Right renal pelvis (tissue), 4 donors: Measurements from ENCODE around the gene ARFGEF3. TPM values are rescaled to one million over a fixed set of nuclear protein-coding genes. Genes with fewer than 3 reads are reported as not detected.
A peak's percentile ranks its signal among the peaks of the same experiment; 100 is the strongest.

Source experiments
- DNase-seq, 4 donors: peaks; one replicate each; pipeline ENCODE4 v3.0.0-alpha.2; 2013; ENCODE audit warnings: low read depth in 4 of 4, low spot score in 3 of 4, missing footprints in 1 of 4
- polyA plus RNA-seq, 4 donors: library from polyadenylated mRNA; unstranded; fragments of 120-200 nt; gene quantifications; one replicate each; pipeline ENCODE4 v1.2.1, GENCODE V29; 2013; ENCODE audit not compliant: insufficient read length in 4 of 4

The ARFGEF3 gene
- polyA plus RNA-seq, 4 donors: 5.8 to 8.2 (median 6.6) TPM

GRCh38 chr6:138160329-138161087 lies 1.2 kb upstream of the ARFGEF3 start:
- DNase-seq: no peak

GRCh38 chr6:138161088-138161337 lies 726 bp upstream of the ARFGEF3 start:
- no peak for DNase-seq

DNA sequence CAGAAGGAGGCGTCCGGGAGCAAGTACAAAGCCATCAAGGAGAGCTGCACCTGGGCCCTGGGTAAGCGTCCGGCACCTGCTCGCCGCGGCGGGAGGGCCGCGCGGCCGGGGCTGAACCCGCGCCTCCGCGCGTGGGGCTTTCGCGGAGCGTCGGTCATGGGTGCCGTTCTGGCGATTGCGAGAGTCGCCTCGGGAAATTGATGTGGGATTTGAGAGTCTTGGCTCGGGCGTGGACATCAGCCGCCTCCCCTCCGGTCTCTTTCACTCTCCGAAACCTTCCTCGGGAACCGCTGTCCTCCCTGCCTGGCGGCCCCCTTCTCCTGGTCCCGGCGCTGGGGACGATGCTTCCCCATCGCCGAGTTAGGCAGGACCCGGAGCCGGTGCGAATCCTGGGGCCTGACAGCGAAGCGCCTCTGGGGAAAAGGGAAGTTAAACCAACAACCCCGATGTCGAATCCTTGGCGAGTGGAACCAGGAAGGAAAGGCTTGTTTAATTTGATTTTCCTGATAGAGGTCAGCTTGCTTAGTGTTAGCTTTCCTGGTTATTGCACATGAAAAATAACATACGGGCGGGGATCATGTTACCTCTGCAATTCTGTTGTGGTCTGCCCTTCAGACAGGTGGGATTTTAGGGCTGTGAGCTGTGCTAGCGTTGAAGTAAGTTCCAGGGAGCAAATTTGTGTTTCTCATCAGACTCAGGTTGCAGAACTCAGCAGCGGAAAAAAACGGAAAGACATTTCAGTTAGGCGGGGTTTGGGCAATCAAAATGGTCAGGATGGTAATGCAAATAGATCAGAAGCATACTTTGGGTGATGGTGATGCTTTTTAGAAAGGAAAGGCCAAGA lies 594 bp downstream of the ARFGEF3 start:
- DNase-seq: peak in 3 of 4 donors; percentile 18 to 22 (median 20)

- DNase-seq: no peak
Measured at GRCh38 chr6:138162955-138163575, 1.3 kb downstream of the ARFGEF3 start.

DNA sequence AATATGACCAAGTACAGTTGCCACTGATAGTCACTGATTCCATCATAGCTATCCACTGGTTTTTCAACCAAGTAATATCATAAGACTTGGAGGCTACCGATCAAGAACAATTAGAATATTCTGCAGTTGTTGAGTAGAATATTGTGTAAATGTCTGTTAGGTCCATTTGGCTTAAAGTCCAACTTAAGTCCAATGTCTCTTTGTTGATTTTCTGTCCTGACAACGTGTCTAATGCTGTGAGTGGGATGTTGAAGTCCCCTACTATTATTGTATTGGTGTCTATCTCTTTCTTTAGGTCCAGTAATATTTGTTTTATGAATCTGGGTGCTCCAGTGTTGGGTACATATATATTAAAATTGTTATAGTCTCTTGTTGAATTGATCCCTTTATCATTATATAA lies 13.9 kb downstream of the ARFGEF3 start:
- DNase-seq: no peak

GRCh38 chr6:138176652-138177232 lies 15.0 kb downstream of the ARFGEF3 start:
- no peak for DNase-seq

DNA sequence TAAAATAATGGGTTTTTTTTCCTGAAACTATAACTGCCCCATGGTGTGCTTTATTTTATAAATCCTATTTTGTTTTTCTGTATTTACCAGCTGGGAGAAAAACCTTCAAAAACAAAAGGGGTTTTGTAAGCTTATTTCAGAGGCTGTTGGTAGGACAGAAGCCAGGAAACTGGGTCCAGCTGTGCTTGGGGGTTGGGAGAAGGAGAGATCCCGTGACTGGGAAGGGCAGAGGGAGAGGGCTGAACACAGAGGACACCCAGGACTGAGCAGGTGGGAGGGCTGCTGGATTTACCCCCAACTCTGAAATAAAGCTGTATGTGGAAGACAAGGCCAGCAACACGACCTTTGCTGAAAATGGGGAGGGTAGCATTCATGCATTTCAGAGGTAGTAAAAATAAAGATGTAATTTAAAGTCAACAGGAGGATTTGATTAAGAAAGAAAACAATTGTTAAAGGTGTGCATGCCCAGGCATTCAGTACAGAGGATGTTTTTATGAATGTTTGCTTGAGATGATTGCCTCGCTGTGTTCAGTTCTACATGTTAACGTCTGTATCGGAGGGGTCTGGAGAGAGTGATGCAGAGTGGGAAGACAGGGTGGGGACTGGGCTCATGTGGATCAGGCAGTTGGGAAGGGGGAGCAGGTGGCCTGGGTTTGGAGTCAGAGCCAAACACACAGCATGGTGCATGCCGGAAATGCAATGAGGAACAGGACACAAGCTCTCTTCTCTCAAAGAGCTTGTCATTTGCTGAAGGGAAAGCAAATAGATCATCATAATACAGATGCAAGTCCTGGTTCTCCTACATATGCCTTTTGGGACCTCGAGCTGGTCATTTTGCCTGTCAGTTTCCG lies 21.4 kb downstream of the ARFGEF3 start:
- DNase-seq: no peak

- DNase-seq: no peak
Measured at GRCh38 chr6:138183790-138184134, 22.0 kb downstream of the ARFGEF3 start.

GRCh38 chr6:138184230-138184629 lies 22.5 kb downstream of the ARFGEF3 start:
- DNase-seq: no peak

DNA sequence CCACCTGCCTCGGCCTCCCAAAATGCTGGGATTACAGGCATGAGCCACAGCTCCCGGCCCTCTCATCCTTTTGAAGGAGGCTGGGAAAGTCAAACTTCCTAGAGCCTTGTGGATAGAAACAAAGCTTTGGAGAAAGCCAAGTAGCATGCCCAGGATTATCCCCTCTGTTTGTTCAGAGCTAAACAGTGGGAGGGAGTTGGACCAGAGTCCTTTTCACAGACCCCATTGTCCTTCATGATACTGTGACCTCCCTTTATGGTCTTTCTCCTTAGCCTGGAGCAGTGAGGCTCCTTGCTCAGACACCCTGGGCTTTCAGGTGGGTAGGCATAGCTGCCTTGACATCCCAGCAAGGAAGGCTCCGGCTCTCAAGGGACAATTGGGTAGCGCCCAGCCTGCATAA lies 25.4 kb downstream of the ARFGEF3 start:
- no peak for DNase-seq

DNA sequence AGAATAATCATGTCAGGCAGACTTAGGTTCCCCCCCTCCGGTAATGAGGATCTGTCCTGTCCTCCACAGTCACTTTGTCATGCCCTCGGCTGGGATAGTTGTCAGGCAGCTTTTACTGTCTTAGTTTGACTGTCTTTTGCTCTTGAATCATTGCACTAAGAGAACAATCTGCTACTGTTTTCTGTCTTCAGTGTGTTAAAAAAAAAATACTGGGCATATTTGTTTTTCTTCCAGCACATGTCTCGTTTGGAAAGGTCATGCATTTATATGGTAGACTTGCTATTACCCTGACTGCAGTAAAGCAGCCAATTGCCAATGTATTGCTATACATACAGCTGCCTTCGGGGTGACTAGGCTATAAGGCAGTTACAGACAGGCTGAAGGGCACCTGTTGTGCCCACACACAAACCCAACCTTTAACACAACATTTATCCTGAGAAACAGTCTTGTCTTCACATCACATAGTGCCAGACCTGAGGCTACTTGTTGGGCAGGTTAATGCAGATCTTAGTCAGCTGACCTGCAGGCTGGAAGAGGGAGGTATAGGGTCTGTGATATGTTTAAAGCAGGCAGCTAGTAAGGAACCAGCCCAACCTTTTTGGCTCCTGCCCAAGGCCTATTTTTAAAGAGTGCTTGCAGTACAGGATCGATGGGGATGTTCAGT lies 26.7 kb downstream of the ARFGEF3 start:
- DNase-seq: no peak

- no peak for DNase-seq
Measured at GRCh38 chr6:138194287-138194686, 32.5 kb downstream of the ARFGEF3 start.

GRCh38 chr6:138196122-138196738 lies 34.5 kb downstream of the ARFGEF3 start:
- no peak for DNase-seq

GRCh38 chr6:138197570-138197969 lies 35.8 kb downstream of the ARFGEF3 start:
- no peak for DNase-seq

DNA sequence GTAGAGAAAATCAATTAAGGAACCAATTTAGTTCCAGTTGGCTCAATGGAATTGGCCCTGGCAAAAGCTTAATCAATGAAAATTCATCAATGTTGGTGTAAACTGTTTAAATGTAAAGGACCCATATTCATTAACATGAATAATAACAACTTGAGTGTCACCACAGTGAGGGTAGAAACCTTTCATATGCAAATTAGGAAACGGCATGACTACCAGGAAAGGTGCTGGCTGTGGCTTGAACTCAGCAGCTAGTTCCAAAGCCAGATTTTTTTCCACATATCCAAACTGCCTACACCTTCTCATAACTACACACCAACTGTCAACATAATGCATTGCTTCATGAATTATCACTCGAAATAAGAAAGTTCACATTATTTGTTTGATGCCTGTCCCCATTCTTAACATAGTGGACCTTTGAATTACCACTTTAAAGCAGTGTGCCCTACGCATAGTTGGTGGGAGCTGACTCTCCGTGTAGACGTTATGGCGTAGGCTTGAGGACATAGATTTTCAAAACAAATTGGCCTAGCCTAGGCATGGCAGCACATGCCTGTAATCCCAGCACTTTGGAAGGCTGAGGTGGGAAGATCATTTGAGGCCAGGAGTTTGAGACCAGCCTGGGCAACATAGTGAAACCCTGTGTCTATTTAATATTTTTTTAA lies 36.8 kb downstream of the ARFGEF3 start:
- DNase-seq: no peak

- DNase-seq: no peak
Measured at GRCh38 chr6:138201836-138202235, 40.1 kb downstream of the ARFGEF3 start.

- no peak for DNase-seq
Measured at GRCh38 chr6:138203315-138203714, 41.6 kb downstream of the ARFGEF3 start.

DNA sequence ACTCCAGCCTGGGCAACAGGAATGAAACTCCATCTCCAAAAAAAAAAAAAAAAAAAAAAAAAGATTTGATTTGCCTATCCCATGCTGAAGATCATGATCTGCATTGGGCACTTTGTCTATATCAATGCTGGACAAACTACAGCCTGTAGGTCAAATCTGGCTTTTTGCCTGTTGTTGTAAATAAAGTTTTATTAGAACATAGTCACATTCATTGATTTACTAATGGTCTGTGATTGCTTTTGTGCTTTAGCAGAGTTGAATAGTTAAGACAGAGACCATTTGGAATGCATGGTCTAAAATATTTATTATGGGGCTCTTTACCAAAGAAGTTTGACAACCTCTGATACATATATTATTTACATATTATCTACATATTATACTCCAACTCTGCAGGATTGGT lies 42.6 kb downstream of the ARFGEF3 start:
- DNase-seq: no peak

- DNase-seq: no peak
Measured at GRCh38 chr6:138204792-138205384, 43.1 kb downstream of the ARFGEF3 start.
